Measurements from ENCODE around the gene TRIM16. TPM values are rescaled to one million over a fixed set of nuclear protein-coding genes. Genes with fewer than 3 reads are reported as not detected.
A peak's percentile ranks its signal among the peaks of the same experiment; 100 is the strongest.
"Not testable (repeated sequence)": the region's sequence is repeated elsewhere in the genome, so short reads cannot be mapped to it uniquely, and the experiment has no call there.

The TRIM16 gene
- 22.6 TPM for total RNA-seq
- long read RNA-seq, transcript TRIM16-211 (5 exons, 1,979 nt), result major isoform, 6 of 35 reads
- long read RNA-seq, partial matches to known transcripts, result 20 of 35 reads
- long read RNA-seq, other reads (novel, unspliced or antisense), result 8 of 35 reads

DNA sequence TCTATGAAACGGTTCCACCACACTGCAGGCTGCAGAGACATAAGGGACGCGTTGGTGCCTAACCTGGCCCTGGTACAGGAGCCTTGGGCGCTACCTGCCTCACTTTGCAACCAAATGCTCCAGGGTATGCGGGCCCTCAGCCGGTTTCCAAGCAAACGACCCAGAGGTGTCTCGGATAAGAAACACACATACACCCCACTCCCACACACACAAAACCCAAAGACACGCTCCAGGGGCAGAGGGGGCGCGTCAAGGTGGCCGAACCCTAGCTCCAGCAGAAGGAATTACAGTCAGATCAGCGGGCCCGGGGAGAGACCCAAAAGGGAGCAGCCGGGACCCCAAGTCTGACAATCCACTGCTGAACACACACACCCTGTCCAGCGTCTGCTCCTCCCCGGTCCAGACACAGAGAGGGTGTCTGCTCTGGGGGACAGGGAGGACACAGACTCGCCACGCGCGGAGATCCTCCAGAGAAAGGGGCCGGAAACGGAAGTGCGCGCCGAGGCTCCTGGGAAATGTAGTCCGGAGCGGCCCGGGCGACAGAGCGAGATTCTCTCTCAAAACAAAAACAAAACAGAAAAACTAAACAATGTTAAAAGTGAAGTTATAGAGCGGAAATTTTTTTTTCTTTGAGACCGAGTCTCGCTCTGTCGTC, at the start of gene TRIM16:
TRIM16 (minus strand) TSS at position 488 of the 655 bp plus-strand sequence. CDS start 32,702 bp downstream, outside the sequence.
- intact Hi-C loops (cut with DNase I), result not testable (repeated sequence)
- DNase-seq (ENCODE audit: low spot score), result peak; percentile 94

DNA sequence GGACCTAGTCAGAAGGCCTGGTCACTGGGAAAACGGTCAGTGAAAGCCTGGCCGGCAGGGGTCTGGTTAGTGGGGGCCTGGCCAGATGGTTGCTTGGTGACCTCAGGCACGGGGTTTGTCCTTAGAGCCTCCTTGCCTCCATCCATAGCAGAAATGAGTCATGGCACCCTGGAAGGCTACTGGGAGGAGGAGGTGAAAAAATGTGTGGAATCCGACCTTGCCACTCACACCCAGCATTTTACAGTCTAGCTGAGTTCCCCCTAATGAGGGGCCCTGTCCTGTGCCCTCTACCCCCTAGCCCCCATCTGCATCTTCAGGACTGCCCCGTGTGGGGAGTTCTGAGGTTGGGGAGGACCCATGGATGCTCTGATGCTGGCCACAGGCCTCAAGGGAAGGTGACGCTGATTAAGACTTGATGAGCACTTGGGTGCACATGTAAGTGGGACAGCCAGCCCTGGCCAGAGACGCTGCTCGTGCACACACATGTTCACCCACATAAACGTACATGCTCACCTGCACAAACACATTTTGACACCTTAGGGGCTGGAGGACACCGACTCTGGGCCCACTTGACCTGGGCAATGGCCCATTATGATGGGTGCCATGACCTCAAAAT, 49.2 kb upstream of the TRIM16 start:
- intact Hi-C loops (cut with DNase I); DNase-seq (ENCODE audit: low spot score): not testable (repeated sequence)

DNA sequence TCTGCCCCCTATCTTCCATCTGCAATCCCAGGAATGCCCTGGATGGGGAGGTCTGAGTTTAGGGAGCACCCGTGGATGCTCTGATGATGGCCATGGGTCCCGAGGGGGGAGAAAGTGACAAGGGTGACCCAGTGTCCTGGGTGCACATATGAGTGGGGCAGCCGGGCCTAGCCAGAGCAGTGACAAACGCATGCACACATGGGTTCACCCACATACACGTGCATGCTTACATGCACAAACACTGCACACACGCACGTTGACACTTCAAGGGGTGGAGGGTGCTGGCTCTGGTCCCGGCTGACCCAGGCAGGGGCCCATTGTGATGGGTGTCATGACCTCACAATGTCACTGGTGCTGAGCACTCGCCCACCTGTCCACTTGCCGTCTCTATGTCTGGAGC, 47.8 kb upstream of the TRIM16 start, which contains the start of gene TBC1D26:
TBC1D26 (plus strand) TSS at position 384 of the 400 bp plus-strand sequence. CDS start 3,066 bp downstream, outside the sequence.
- intact Hi-C loops (cut with DNase I); DNase-seq (ENCODE audit: low spot score): not testable (repeated sequence)

DNA sequence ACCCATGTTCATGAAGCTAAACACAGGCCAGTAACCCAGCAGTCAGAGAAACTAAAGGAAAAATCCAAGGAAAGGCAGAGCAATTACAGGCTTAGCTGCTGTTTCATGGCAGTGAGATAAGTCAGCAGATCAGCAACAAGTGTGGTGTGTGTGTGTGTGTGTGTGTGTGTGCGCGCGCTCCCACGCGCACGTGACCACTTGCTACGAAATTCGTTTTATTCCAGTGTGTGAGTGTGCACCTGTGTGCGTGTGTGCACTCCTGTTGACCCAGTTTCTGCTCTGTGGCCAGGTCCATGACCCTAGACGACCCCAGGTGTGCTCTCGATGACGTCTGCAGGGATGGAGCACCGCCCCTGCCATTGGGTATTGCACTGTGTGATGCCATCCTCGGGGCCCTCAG, 46.4 kb upstream of the TRIM16 start:
- intact Hi-C loops (cut with DNase I); DNase-seq (ENCODE audit: low spot score): not testable (repeated sequence)

DNA sequence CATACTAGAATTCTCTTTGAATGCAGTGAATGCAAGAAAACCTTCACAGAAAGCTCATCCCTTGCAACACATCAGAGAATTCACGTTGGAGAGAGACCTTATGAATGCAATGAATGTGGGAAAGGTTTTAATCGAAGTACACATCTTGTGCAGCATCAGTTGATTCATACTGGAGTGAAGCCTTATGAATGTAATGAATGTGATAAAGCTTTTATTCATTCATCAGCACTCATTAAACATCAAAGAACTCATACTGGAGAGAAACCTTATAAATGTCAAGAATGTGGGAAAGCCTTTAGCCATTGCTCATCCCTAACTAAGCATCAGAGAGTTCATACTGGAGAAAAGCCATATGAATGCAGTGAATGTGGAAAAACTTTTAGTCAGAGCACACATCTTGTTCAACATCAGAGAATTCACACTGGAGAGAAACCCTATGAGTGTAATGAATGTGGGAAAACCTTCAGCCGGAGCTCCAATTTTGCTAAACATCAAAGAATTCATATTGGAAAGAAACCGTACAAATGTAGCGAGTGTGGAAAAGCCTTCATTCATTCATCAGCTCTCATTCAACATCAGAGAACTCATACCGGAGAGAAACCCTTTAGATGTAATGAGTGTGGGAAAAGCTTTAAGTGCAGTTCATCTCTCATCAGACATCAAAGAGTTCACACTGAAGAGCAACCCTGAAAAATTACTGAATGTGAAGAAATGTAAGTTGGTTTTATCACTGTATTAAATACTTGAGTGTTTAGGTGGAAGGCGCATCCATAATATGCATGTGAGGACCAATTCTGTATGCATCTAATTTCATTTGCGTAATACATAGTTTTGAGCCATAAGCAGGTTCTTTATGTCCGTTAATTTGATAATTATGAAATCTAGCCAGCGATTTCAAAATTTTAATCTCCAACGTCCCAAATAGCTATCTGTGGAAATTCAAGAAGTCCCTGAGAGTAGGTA, 32.8 kb upstream of the TRIM16 start:
- intact Hi-C loops (cut with DNase I); DNase-seq (ENCODE audit: low spot score): not testable (repeated sequence)

DNA sequence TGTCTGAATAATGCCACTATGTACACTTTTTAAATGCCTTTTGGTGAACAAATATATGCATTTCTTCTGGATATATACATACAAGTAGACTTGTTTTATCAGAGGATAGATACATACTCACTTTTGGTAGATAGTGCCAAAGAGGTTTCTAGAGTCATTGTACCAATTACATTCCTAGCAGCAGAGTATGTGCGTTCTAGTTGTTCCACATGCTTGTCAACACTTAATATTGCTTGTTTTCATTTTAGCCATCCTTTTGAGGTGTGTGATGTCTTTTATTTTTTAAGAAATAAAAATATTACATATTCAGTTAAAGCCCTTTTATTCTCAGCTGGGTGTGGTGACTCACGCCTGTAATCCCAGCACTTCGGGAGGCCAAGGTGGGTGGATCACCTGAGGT, 24.8 kb upstream of the TRIM16 start:
- intact Hi-C loops (cut with DNase I), result not testable (repeated sequence)

DNA sequence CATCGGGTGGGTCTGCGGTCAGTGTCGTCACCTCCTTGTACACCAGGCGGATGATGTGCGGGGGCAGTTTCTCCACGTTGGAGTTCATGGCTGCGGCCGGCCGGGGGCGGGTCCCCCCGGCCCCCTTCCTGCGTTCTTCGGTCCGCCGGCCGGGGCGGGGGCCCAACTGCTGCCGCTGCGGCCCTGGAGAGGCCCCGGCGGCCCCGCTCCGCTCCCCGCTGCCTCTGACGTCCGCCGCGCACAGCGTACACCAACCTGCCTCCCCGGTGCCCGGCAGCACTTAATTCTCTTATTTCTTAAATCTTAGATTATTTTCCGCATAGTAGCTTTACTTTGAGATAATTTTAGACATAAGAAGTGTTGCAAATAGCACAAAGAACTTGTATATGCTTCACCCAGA, 20.7 kb upstream of the TRIM16 start:
- DNase-seq (ENCODE audit: low spot score); intact Hi-C loops (cut with DNase I): not testable (repeated sequence)

More for the DNA sequence above, 24.8 kb upstream of the TRIM16 start:
- DNase-seq (ENCODE audit: low spot score), result not testable (repeated sequence)

DNA sequence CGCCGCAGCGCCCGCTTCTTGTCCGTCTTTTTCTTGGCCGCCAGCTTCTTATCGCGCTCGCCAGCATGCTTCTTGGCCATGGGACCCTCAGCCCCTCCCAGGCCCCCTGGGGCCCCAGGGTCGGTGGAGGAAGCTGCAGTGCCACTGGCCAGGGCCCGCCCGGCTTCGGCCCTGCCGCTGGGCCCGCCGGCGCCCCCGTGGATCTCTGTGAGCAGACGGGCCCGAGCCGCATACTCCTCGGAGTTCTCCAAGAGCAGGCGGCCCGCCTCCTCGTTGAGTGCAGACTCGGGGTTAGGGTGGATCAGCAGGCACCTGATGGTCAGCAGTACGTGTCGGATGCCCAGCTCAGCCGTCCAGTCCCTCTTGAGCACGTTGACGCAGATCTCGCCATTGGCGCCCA, 20.1 kb upstream of the TRIM16 start:
- intact Hi-C loops (cut with DNase I), result not testable (repeated sequence)

DNA sequence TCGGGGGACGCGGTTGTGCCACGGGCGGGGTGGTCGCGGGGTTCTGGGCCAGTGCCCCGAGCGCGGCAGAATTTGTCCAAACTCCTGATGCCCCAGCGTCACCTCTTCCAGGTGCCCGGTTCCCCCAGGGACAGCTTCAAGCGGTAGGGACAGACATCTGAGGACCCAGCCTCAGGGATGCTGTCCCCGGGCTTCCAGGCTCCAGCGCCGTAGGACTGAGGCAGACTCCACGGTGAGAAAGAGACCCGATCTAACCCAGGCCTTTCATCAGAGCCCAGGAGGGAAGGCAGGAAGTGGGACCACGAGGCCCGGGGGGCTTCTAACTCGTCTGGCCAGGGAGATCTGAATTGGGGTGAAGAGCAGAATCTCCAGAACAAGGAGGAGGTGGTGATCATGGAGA, 15.8 kb upstream of the TRIM16 start:
- DNase-seq (ENCODE audit: low spot score); intact Hi-C loops (cut with DNase I): not testable (repeated sequence)

More for the DNA sequence above, 20.1 kb upstream of the TRIM16 start:
- not testable (repeated sequence) for DNase-seq (ENCODE audit: low spot score)

DNA sequence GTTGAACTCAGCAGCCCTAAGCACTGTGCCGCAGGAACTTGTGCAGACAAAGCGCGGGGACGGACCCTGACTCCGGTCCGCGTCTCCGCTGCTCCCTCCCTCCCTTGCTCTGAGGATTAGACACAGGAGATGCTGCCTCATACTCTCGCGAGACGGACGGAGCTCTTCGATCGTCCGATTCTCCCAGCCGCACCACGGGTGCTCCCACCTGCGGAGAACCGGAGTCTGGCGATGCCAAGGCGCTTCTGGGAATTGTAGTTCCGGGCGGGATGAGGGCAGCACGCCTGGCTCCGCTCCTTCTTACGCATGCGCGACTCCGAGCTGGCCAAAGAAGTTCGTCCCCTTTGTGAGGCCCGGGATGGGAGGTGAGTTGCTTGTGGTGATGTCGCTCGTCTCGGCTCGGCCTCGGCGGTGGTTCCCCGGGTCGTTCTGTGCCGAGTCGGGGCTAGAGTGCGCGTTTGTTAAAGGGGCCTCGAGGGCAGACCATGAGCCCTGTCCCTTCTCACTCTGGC, 15.4 kb upstream of the TRIM16 start, which contains the start of gene ZNF286A:
ZNF286A (plus strand) TSS at position 340 of the 512 bp plus-strand sequence. CDS start 578 bp downstream, outside the sequence.
- intact Hi-C loops (cut with DNase I), result not testable (repeated sequence)
- peak; percentile 98 for DNase-seq (ENCODE audit: low spot score)

DNA sequence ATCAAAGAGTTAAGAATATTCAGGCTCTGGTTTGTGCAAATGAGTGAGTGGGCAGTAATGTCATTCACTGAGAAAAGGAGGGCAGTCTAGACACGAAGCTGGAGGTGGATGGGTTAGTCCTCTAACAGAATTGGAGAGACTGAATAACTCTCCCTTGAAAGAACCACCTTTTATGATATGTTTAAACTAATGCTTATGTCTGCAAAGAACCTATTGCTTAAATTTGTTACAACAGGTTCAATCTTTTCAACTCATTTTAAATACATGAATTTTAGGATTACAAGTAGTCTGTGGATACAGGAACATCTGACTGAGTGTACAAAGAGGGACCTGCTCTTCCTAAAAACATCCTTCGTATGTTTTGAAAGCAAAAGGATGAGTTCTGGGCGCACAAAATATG, 14.9 kb upstream of the TRIM16 start:
- intact Hi-C loops (cut with DNase I); DNase-seq (ENCODE audit: low spot score): not testable (repeated sequence)

DNA sequence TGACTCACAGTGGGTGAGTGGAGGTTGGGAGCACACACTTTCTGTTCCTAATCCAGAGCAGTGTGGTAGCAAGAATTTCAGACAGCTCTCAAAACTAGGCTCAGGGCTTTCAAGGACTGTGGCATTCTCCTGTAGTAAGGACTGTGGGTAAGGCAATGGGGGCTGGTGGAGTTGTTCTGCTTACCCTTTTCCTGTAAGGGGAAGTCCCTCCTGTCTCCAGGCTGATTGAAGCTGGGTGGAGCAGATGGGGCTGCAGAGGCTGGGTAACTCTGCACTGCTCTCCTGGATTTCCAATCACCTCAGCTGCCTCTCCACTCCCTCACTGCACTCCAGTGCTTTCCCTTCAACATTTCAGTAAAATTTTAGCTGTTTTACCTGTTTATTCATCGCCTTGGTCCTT, 3.4 kb upstream of the TRIM16 start:
- DNase-seq (ENCODE audit: low spot score); intact Hi-C loops (cut with DNase I): not testable (repeated sequence)

DNA sequence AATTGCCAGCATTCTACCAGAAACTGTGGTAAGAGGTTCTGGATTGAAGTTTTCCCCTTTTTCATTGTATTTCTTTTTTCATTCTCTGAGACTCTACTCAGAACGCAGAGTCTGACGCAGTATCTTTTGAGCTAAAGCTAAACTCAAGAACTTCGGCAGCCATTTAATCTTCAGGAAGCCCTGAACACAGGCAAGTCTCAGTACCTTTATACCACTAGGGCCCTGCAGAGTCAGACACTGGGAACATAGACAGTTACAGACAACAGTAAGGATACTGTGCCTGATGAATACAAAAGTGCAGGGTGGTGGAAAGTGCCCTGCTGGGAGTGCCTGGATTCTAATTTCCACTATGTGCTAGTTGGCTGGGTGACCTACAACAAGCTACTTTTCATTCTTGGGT, 976 bp downstream of the TRIM16 start:
- intact Hi-C loops (cut with DNase I); DNase-seq (ENCODE audit: low spot score): not testable (repeated sequence)

DNA sequence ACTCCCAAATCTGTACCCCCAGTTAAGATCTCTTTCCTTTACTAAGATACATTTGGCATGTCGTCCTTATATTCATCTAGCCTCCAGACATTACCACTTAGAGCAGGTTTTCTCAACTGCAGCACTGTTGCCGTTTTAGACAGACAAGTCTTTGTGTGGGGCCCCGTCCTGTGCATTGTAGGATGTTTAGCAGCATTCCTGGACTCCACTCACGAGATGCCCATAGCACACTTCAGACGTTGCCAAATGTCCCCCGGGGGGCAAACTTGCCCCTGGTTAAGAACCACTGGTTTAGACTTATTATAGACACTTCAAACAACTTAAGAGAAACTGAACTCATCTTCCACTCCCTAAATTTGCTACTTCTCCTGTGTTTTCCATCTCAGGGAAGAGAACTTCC, 8.1 kb downstream of the TRIM16 start:
- DNase-seq (ENCODE audit: low spot score); intact Hi-C loops (cut with DNase I): not testable (repeated sequence)

DNA sequence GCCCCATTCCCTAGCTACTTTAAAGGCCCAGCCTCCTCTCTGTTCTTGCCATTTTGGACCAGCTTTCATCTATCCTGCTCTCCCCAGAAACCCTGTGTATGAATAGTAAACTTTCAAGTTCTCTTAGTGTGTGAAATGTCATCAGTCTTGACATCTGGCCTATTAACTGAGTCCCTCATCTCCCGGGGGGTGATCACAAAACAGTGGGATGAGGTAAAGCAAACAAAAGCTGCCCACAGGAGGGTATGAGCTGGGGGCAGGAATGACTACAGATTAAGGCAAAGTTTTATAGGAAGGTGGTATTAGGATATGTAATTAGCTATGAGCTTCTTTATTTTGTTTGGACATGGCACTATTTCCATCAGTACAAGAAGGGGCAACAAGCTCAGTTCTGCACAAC, 9.5 kb downstream of the TRIM16 start:
- intact Hi-C loops (cut with DNase I); DNase-seq (ENCODE audit: low spot score): not testable (repeated sequence)

DNA sequence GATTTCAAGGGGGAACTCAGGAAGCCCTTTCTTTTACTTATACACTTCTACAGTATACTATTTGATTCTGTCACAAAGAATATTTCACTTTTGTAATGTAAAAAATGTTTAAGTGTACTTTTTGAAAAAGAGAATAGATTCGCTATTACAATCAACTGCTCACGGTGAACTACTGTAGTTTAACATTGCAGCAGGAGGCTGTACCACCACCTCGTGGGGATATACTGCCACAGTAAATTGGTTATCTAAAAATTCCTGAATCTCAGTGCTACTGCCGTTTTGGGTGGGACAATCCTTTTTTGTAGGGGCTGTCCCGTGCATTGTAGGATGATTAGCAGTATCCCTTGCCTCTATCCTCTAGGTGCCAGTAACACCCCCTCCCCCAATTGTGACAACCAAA, 14.6 kb downstream of the TRIM16 start:
- DNase-seq (ENCODE audit: low spot score); intact Hi-C loops (cut with DNase I): not testable (repeated sequence)

DNA sequence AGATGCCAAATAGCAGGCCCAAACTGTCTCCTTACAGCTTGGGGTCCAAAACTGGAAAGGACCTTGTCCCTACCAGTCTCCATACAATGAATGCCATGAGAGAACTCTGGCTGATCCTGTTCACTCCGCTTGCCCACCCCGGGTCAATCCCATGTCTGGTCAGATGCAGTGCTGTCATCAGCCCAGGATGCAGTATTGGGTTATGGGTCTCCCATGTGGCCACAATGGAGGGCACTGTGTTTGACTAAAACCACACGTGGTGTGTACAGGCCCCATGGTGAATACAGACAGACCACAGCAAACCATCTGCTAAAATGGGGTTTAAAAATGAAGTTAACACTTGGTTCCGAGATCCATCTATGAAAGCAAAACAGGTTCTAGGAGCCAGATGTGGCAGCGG, 20.4 kb downstream of the TRIM16 start:
- intact Hi-C loops (cut with DNase I), result no loop called here
- DNase-seq (ENCODE audit: low spot score), result no peak

DNA sequence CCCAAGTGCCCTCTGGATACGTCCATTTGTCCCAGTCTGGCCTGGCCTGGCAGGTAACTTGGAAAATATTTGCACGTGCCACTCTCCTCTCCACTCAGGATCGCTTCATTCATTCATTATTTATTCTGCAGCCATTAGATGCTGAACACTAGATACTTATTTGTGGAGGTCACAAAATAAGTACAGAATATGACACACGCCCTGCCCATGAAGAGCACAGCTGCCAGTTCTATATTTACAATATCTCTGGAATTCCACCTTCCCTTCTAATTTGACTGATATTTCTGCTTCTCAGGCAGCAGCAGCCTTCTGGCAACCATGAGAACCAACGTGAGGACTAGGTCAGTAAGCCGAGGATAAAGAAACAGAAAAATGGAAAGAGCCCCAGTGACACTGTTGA, 20.9 kb downstream of the TRIM16 start:
- DNase-seq (ENCODE audit: low spot score), result no peak
- intact Hi-C loops (cut with DNase I), result no loop called here

DNA sequence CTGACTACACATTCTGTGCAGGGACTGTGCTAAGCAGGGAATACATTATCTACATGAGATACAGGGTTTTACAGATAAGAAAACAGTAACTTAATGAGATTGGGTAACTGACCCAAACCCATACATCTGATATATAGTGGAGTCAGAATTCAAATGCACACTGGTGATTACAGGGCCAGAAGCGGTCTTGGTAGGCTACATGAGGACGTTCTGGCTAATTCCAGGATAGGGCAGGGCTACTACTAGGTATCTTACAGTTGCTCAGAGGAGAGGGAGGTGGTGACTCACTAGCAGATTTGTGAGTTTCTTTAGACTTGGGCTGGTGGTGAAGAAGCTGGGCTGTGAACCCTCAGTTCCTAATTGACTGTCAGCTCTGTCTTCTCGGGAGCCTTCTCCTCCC, 21.4 kb downstream of the TRIM16 start:
- intact Hi-C loops (cut with DNase I), result no loop called here
- no peak for DNase-seq (ENCODE audit: low spot score)

All from cardiac septum (tissue), 1 donor.